Esophagus muscularis mucosa (tissue), 4 donors: ENCODE measurements around the gene PLEKHG3. TPM values are rescaled to one million over a fixed set of nuclear protein-coding genes. Genes with fewer than 3 reads are reported as not detected.

ENCODE experiments used
- DNase-seq: peaks from one replicate; pipeline ENCODE4 v3.0.0-alpha.2; 2017; ENCODE audit errors: extremely low spot score
- H3K27ac ChIP-seq, 4 donors: fragments of 200-600 bp; sonication (generic); replicated peaks in 1 of 4; 1 replicate in 3 of 4; 2 replicates in 1 of 4; pipeline ENCODE4 v1.5.1; 2016 to 2019; ENCODE audit warnings: mild to moderate bottlenecking in 1 of 4
- H3K27me3 ChIP-seq, 4 donors: fragments of 200-600 bp; sonication (generic); one replicate each; pipeline versions ENCODE4 v1.5.1 to v1.6.0; 2016 to 2019
- H3K36me3 ChIP-seq, 4 donors: fragments of 200-600 bp; sonication (generic); one replicate each; pipeline ENCODE4 v1.5.1; 2016 to 2019
- H3K4me1 ChIP-seq, 4 donors: fragments of 200-600 bp; sonication (generic); one replicate each; pipeline ENCODE4 v1.5.1; 2016 to 2019
- H3K4me3 ChIP-seq, 4 donors: fragments of 200-600 bp; sonication (generic); 1 replicate in 2 of 4; 2 replicates in 2 of 4; pipeline ENCODE4 v1.5.1; 2016 to 2019; ENCODE audit warnings: mild to moderate bottlenecking in 4 of 4, moderate library complexity in 1 of 4
- H3K9me3 ChIP-seq, 4 donors: fragments of 200-600 bp; sonication (generic); 1 replicate in 3 of 4; 2 replicates in 1 of 4; pipeline ENCODE4 v1.5.1; 2016 to 2019
- CTCF ChIP-seq, 3 experiments: fragments of 200-600 bp in 2 of 3; fragments of 450-650 bp in 1 of 3; sonication (generic) in 2 of 3; IDR thresholded peaks; one replicate each; pipeline ENCODE4 v1.5.1; 2017 to 2019; ENCODE audit warnings: antibody characterized with exemption in 3 of 3, mild to moderate bottlenecking in 2 of 3, moderate library complexity in 1 of 3
- EP300 ChIP-seq: sonication (generic); formaldehyde crosslinking; IDR thresholded peaks from one replicate; pipeline ENCODE4 v1.6.1; 2017; ENCODE audit warnings: antibody characterized with exemption
- POLR2A ChIP-seq: fragments of 450-650 bp; IDR thresholded peaks from one replicate; pipeline ENCODE4 v1.6.1; 2017; ENCODE audit warnings: antibody characterized with exemption, moderate library complexity, mild to moderate bottlenecking, low read depth
- POLR2AphosphoS5 ChIP-seq, 2 donors: sonication (generic); formaldehyde crosslinking; IDR thresholded peaks; one replicate each; pipeline ENCODE4 v1.6.1; 2017; ENCODE audit warnings: antibody characterized with exemption in 2 of 2
- WGBS: methylation state at CpG from one replicate; pipeline ENCODE4 v1.1.5; 2018; 5-methylcytosine and 5-hydroxymethylcytosine counted together
- intact Hi-C: fragments of 100-400 bp; cut with DNase I; formaldehyde crosslinking; loops from one replicate; pipeline ENCODE4 v1.15.1; 2023
- total RNA-seq, 4 donors: library from RNA; depleted of rRNA; stranded (reverse); fragments of >200 nt; gene quantifications; one replicate each; pipeline versions ENCODE4 v1.1.0 to v1.2.1, GENCODE V29; 2016

The PLEKHG3 gene
- total RNA-seq, 4 donors from 2014 or later: 21.7 to 66.7 (median 35.1) TPM

DNA sequence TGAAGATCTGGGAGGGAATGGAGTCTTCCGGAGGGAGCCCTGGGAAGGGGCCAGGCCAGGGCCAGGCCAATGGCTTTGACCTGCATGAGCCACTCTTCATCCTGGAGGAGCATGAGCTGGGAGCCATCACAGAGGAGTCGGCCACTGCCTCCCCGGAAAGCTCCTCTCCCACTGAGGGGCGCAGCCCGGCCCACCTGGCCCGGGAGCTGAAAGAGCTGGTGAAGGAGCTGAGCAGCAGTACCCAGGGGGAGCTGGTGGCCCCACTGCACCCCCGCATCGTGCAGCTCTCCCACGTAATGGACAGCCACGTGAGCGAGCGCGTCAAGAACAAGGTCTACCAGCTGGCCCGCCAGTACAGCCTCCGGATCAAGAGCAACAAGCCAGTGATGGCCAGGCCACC is 37.7 kb downstream of the PLEKHG3 start:
- no peak for DNase-seq
- TF ChIP-seq POLR2AphosphoS5 (IDR thresholded peaks at IDR 0.05): no peak
- TF ChIP-seq EP300: no peak
- no peak for TF ChIP-seq CTCF (IDR thresholded peaks at IDR 0.05)
- TF ChIP-seq POLR2A: no peak
- H3K27ac ChIP-seq: no peak overlapping the region
- H3K9me3 ChIP-seq: no peaks in the 10 kb centered on the region
- H3K4me3 ChIP-seq: no peak overlapping the region
- no peaks in the 10 kb centered on the region for H3K27me3 ChIP-seq
- intact Hi-C loops: no loop called here
- H3K4me1 ChIP-seq: peaks cover 15 to 20% (median 17%) of the 10 kb centered on the region in 4 donors
- WGBS: 93% methylated on average over 14 of the region's 15 CpGs
- H3K36me3 ChIP-seq: peaks cover 47 to 86% (median 72%) of the 10 kb centered on the region in 4 donors

DNA sequence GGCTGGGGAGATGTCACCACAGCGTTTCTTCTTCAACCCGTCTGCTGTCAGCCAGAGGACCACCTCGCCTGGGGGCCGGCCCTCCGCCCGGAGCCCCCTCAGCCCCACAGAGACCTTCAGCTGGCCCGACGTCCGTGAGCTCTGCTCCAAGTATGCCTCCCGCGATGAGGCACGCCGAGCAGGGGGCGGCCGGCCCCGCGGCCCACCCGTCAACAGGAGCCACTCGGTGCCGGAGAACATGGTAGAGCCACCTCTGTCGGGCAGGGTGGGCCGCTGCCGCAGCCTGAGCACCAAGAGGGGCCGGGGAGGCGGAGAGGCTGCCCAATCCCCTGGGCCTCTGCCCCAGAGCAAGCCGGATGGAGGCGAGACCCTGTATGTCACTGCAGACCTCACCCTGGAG is 38.8 kb downstream of the PLEKHG3 start:
- Histone ChIP-seq H3K36me3 (peaks cover 47 to 80% (median 68%) of the 10 kb centered on the region in 4 donors), H3K9me3 (no peaks in the 10 kb centered on the region), H3K27ac (no peak overlapping the region), H3K4me1 (peaks cover 15 to 20% (median 17%) of the 10 kb centered on the region in 4 donors), H3K4me3 (no peak overlapping the region), H3K27me3 (no peaks in the 10 kb centered on the region)
- DNase-seq: no peak
- intact Hi-C loops: no loop called here
- 95% methylated on average over 24 of the region's 27 CpGs for WGBS
- TF ChIP-seq POLR2A (no peak), CTCF (IDR thresholded peaks at IDR 0.05) (no peak), POLR2AphosphoS5 (IDR thresholded peaks at IDR 0.05) (no peak), EP300 (no peak)

- H3K36me3 ChIP-seq: peaks cover 30 to 67% (median 60%) of the 10 kb centered on the region in 4 donors
- DNase-seq: no peak
- peaks cover 15 to 20% (median 17%) of the 10 kb centered on the region in 4 donors for H3K4me1 ChIP-seq
- H3K9me3 ChIP-seq: no peaks in the 10 kb centered on the region
- no peak for TF ChIP-seq POLR2A
- peak; percentile 21 to 46 (median 45) for TF ChIP-seq CTCF (IDR thresholded peaks at IDR 0.05)
- intact Hi-C loops: loop anchor here (5.0 kb wide), 1 partner anchor 73 kb away; no protein-coding TSS in a partner anchor
- no peak overlapping the region for H3K4me3 ChIP-seq
- 58% methylated on average over 4 of the region's 8 CpGs for WGBS
- H3K27me3 ChIP-seq: no peaks in the 10 kb centered on the region
- peak overlapping the region; percentile 19 to 47 (median 40) for H3K27ac ChIP-seq
These were observed 41.4 kb downstream of the PLEKHG3 start for GRCh38 chr14:64745511-64746091.

GRCh38 chr14:64746298-64747250 is 42.4 kb downstream of the PLEKHG3 start:
- H3K36me3 ChIP-seq: peaks cover 20 to 57% (median 52%) of the 10 kb centered on the region in 4 donors
- TF ChIP-seq POLR2AphosphoS5 (IDR thresholded peaks at IDR 0.05) (no peak), CTCF (IDR thresholded peaks at IDR 0.05) (no peak), POLR2A (no peak), EP300 (no peak)

More at GRCh38 chr14:64746298-64747250, 42.4 kb downstream of the PLEKHG3 start:
- peaks cover 15 to 20% (median 17%) of the 10 kb centered on the region in 4 donors for H3K4me1 ChIP-seq
- H3K9me3 ChIP-seq: no peaks in the 10 kb centered on the region
- H3K27ac ChIP-seq: peak overlapping the region in 3 of 4 donors; percentile 12 to 29 (median 19)
- no peaks in the 10 kb centered on the region for H3K27me3 ChIP-seq
- intact Hi-C loops: loop anchor here (5.0 kb wide), 1 partner anchor 74 kb away; no protein-coding TSS in a partner anchor
- no peak for DNase-seq
- 59% methylated on average over 12 of the region's 12 CpGs for WGBS
- H3K4me3 ChIP-seq: no peak overlapping the region
